Glutamatergic neuron (in vitro differentiated cells): ENCODE results near the gene ABCG8. TPM values are rescaled to one million over a fixed set of nuclear protein-coding genes. Genes with fewer than 3 reads are reported as not detected.

Experiments
- DNase-seq: peaks from one replicate; pipeline ENCODE4 v3.0.0; 2022
- H3K27ac Mint-ChIP-seq: one replicate; pipeline ENCODE4 v1.8.0; 2020; ENCODE audit warnings: mild to moderate bottlenecking, mixed read lengths, inconsistent platforms; ENCODE audit not compliant: unreplicated experiment
- H3K27me3 Mint-ChIP-seq: one replicate; pipeline ENCODE4 v1.8.0; 2020; ENCODE audit warnings: mild to moderate bottlenecking, moderate library complexity, mixed read lengths, inconsistent platforms; ENCODE audit not compliant: unreplicated experiment
- H3K36me3 Mint-ChIP-seq: one replicate; pipeline ENCODE4 v1.8.0; 2020; ENCODE audit warnings: mild to moderate bottlenecking, mixed read lengths, inconsistent platforms; ENCODE audit not compliant: unreplicated experiment
- H3K4me1 Mint-ChIP-seq: one replicate; pipeline ENCODE4 v1.8.0; 2020; ENCODE audit warnings: mild to moderate bottlenecking, low read depth, mixed read lengths, inconsistent platforms; ENCODE audit not compliant: unreplicated experiment
- H3K4me3 Mint-ChIP-seq: one replicate; pipeline ENCODE4 v1.8.0; 2020; ENCODE audit warnings: mild to moderate bottlenecking, mixed read lengths, inconsistent platforms; ENCODE audit not compliant: unreplicated experiment
- H3K9me3 Mint-ChIP-seq: one replicate; pipeline ENCODE4 v1.8.0; 2020; ENCODE audit warnings: mild to moderate bottlenecking, moderate library complexity, mixed read lengths, inconsistent platforms; ENCODE audit not compliant: unreplicated experiment
- total RNA-seq: library from RNA; stranded (reverse); fragmentation: NEBNext Ultra II Directional; extraction: Animal tissue kit (Norgen Biotek cat#: 25700); gene quantifications from one replicate; pipeline ENCODE4 v1.2.1, GENCODE V29; 2021; ENCODE audit not compliant: unreplicated experiment
- TF ChIP-seq, protein P1 (sequence below): fragments of 200-600 bp; sonication (generic); IDR thresholded peaks from one replicate; pipeline ENCODE4 v1.5.0; 2021; ENCODE audit not compliant: partially characterized antibody, unreplicated experiment

ABCG8 gene
- total RNA-seq, 1 donor from 2014 or later, result not detected

DNA sequence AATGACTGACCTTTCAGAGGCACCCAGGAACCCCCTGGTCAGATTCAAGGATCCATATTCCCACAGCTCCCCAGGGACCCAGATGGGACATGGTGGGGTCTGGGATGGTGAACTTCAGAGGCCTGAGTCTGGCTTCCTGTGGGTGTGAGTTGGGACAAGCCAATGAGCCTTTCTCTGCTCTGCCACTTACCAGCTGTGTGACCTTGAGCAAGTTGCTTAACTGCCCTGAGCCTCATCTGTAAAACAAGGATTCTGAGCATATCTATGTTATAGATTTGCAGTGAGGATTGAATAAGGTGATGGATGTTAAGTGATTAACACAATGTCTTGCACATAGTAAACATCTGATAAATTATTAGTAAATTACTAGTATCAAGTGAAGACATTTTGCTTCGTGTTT is 6.4 kb downstream of the ABCG8 start:
- no peak overlapping the region for H3K4me3 Mint-ChIP-seq
- H3K9me3 Mint-ChIP-seq, result no peaks in the 10 kb centered on the region
- no peaks in the 10 kb centered on the region for H3K4me1 Mint-ChIP-seq
- TF ChIP-seq, protein P1, sequence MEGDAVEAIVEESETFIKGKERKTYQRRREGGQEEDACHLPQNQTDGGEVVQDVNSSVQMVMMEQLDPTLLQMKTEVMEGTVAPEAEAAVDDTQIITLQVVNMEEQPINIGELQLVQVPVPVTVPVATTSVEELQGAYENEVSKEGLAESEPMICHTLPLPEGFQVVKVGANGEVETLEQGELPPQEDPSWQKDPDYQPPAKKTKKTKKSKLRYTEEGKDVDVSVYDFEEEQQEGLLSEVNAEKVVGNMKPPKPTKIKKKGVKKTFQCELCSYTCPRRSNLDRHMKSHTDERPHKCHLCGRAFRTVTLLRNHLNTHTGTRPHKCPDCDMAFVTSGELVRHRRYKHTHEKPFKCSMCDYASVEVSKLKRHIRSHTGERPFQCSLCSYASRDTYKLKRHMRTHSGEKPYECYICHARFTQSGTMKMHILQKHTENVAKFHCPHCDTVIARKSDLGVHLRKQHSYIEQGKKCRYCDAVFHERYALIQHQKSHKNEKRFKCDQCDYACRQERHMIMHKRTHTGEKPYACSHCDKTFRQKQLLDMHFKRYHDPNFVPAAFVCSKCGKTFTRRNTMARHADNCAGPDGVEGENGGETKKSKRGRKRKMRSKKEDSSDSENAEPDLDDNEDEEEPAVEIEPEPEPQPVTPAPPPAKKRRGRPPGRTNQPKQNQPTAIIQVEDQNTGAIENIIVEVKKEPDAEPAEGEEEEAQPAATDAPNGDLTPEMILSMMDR, result no peak
- H3K27ac Mint-ChIP-seq, result no peak overlapping the region
- H3K27me3 Mint-ChIP-seq, result peaks cover 2% of the 10 kb centered on the region
- DNase-seq, result no peak
- H3K36me3 Mint-ChIP-seq, result no peaks in the 10 kb centered on the region

DNA sequence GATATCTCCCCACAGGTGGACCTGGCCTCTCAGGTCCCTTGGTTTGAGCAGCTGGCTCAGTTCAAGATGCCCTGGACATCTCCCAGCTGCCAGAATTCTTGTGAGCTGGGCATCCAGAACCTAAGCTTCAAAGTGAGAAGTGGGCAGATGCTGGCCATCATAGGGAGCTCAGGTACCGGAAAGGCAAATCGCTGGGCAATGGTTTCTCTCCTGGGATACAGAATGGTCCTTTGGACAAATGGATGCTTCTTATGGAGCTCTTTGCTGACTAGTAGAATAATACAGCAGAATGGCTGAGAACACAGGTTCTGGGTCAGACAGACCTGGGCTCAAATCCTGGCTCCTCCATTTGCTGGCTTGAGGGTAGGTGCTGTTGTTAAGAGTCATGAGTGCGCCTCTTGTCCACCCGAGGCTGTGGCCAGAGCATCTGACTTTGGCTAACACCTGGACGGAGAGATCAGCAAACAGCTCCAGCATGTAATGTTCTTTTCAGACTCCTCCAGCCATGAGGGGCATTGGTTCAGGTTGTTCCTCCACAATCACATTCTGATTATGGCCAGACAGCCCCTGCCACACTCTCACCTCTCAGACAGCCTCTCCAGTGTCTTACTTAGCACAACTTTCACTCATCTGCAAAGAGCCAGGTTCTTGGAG is 7.5 kb downstream of the ABCG8 start:
- TF ChIP-seq, protein P1, result no peak
- no peaks in the 10 kb centered on the region for H3K4me1 Mint-ChIP-seq
- peaks cover 2% of the 10 kb centered on the region for H3K27me3 Mint-ChIP-seq
- DNase-seq, result no peak
- no peak overlapping the region for H3K27ac Mint-ChIP-seq
- no peak overlapping the region for H3K4me3 Mint-ChIP-seq
- H3K9me3 Mint-ChIP-seq, result no peaks in the 10 kb centered on the region
- H3K36me3 Mint-ChIP-seq, result no peaks in the 10 kb centered on the region

DNA sequence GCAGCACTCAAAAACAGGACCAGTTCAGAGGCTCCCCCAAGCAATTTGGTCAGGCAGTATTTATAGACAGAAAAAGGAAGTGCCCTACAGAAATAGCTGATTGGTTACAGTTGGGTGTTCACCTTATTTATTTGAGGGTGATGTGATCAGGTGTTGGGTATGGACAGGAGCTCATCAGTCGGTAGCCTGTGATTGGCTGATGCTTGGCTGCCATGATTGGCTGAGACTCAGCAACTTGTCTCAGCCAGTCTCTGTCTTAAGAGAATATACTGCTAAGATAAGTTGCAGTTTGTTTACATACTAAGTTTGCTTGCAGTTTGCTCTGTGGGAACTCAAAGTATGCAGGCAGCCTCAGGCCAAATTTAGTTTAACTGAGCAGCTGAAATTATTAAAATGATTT is 9.4 kb downstream of the ABCG8 start:
- no peaks in the 10 kb centered on the region for H3K4me1 Mint-ChIP-seq
- no peak overlapping the region for H3K27ac Mint-ChIP-seq
- peaks cover 2% of the 10 kb centered on the region for H3K27me3 Mint-ChIP-seq
- no peaks in the 10 kb centered on the region for H3K9me3 Mint-ChIP-seq
- no peak overlapping the region for H3K4me3 Mint-ChIP-seq
- TF ChIP-seq, protein P1, result no peak
- DNase-seq, result no peak
- no peaks in the 10 kb centered on the region for H3K36me3 Mint-ChIP-seq

DNA sequence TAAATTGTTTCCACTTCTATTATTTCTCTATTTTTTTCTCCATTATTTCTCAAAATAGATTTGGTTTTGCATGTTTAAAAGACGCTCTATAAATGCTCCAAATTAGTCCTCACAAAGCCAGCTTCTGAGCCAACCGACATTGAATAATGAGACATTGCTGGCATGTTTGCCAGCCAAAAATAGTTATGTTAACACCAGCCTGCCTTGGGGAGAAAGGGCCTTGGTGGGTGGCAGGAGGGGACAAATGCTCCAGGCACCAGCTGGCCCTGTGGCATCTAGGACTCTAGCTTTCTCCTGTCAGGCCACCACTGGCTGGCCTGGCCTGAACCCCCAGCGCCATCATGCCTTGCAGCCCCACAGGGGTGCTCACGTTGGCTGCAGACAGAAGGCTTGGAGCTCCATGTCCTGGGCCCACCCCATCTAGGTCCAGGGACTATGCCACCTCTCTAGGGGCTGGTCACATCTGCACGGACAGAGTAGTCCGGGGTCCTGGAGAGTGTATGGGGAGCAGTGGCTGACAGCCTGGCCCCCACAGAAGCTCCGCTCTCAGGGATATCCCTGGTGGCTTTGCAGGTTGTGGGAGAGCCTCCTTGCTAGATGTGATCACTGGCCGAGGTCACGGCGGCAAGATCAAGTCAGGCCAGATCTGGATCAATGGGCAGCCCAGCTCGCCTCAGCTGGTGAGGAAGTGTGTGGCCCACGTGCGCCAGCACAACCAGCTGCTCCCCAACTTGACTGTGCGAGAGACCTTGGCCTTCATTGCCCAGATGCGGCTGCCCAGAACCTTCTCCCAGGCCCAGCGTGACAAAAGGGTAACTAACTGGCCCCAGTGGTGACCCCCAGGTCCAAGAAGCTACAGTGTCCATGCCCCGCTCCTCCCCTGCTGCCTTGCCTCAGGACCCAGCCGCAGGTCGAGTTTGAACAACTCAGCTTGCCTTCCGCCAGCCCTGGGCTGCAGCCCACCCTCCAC is 12.5 kb downstream of the ABCG8 start:
- H3K9me3 Mint-ChIP-seq, result no peaks in the 10 kb centered on the region
- H3K36me3 Mint-ChIP-seq, result no peaks in the 10 kb centered on the region
- no peak overlapping the region for H3K4me3 Mint-ChIP-seq
- DNase-seq, result no peak
- TF ChIP-seq, protein P1, result no peak
- peaks cover 2% of the 10 kb centered on the region for H3K27me3 Mint-ChIP-seq
- no peaks in the 10 kb centered on the region for H3K4me1 Mint-ChIP-seq
- H3K27ac Mint-ChIP-seq, result no peak overlapping the region
